ENCODE results near the gene BICDL2. TPM values are rescaled to one million over a fixed set of nuclear protein-coding genes. Genes with fewer than 3 reads are reported as not detected.
"Not testable (repeated sequence)": the region's sequence is repeated elsewhere in the genome, so short reads cannot be mapped to it uniquely, and the experiment has no call there.

The BICDL2 gene
- total and polyA plus RNA-seq, 8 donors: 48.9 to 325 (median 71.9) TPM

DNA sequence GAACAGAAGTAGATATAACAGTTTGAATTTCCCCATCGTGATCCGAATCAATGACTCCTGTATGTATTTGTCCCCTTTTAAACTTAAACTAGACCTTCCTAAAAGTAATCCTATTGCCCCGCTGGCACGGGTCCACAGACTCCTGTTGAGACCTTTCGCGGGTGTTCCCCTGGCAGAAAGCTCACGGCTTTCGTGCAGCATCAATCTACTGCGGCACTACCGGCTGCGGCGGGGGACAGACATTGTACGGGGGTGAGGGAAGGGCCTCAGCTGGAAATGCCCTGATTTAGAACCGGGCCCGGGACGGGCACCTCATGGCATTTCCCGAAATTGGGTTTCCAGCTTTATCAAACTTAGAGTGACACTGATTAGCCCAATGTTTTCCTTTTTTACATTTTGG is 43.3 kb upstream of the BICDL2 start:
- no peak for FAIRE-seq
- no peaks in the 10 kb centered on the region for H3K9me3 ChIP-seq
- TF ChIP-seq, protein P1, sequence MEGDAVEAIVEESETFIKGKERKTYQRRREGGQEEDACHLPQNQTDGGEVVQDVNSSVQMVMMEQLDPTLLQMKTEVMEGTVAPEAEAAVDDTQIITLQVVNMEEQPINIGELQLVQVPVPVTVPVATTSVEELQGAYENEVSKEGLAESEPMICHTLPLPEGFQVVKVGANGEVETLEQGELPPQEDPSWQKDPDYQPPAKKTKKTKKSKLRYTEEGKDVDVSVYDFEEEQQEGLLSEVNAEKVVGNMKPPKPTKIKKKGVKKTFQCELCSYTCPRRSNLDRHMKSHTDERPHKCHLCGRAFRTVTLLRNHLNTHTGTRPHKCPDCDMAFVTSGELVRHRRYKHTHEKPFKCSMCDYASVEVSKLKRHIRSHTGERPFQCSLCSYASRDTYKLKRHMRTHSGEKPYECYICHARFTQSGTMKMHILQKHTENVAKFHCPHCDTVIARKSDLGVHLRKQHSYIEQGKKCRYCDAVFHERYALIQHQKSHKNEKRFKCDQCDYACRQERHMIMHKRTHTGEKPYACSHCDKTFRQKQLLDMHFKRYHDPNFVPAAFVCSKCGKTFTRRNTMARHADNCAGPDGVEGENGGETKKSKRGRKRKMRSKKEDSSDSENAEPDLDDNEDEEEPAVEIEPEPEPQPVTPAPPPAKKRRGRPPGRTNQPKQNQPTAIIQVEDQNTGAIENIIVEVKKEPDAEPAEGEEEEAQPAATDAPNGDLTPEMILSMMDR (IDR thresholded peaks at IDR 0.05): no peak
- DNase-seq: peak in 1 of 6 donors; percentile 26
- H3K4me3 ChIP-seq: no peak overlapping the region
- no peak for ATAC-seq
- H3K27me3 ChIP-seq: no peaks in the 10 kb centered on the region
- no peak overlapping the region for H3K27ac ChIP-seq
- H3K4me1 ChIP-seq: no peaks in the 10 kb centered on the region
- intact Hi-C loops (cut with DNase I): no loop called here
- H3K36me3 ChIP-seq: no peaks in the 10 kb centered on the region
- 79 to 89% methylated on average over 17 of the region's 17 CpGs for WGBS, 2 donors

DNA sequence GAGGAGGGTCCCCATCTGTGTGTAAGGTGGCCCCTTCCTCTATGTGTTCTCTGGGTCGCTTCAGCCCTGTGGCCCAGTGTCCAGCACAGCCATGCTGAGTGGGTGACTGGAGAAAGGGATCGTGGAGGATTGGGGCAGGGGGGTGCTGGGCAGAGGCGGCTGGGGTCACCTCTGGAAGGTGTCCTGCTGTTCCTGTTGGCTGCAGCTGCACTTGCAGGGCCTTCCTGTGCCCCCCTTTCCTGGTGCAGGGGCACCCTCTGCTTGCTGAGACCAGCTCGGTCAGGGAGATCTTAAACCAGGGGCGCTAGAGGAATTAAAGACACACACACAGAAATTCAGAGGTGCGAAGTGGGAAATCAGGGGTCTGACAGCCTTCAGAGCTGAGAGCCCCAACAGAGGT is 39.8 kb upstream of the BICDL2 start:
- 66 to 70% methylated on average over 6 of the region's 6 CpGs for WGBS, 2 donors
- no peak for ATAC-seq
- no peak overlapping the region for H3K4me3 ChIP-seq
- H3K4me1 ChIP-seq: no peaks in the 10 kb centered on the region
- no peak for FAIRE-seq
- peak in 1 of 6 donors; percentile 13 for DNase-seq
- H3K36me3 ChIP-seq: no peaks in the 10 kb centered on the region
- TF ChIP-seq, protein P1 (IDR thresholded peaks at IDR 0.05): no peak
- no peak overlapping the region for H3K27ac ChIP-seq
- H3K9me3 ChIP-seq: no peaks in the 10 kb centered on the region
- no peaks in the 10 kb centered on the region for H3K27me3 ChIP-seq
- intact Hi-C loops (cut with DNase I): no loop called here

DNA sequence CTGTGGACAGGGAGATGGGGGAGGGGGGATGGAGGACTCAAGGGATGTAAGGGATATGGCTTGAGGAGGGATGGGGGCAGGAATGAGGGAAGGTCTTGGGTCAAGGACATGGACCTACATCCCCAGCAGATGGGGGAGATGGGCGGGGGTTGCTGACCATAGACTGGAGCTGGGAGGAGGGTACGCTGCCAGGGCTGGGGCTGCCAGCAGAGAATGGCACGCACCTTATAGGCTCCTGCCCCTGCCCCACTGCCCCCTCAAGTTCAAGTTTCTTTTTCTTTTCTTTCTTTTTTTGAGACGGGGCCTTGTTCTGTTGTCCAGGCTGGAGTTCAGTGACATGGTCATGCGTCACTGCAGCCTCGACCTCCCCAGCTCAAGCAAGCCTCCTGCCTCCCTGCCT is 39.2 kb upstream of the BICDL2 start:
- FAIRE-seq; ATAC-seq; H3K27me3 ChIP-seq; H3K4me1 ChIP-seq; H3K27ac ChIP-seq; intact Hi-C loops (cut with DNase I); H3K9me3 ChIP-seq; H3K36me3 ChIP-seq; H3K4me3 ChIP-seq: not testable (repeated sequence)
- peak in 1 of 6 donors; percentile 26 for DNase-seq
- 85 to 89% methylated on average over 6 of the region's 6 CpGs for WGBS, 2 donors

DNA sequence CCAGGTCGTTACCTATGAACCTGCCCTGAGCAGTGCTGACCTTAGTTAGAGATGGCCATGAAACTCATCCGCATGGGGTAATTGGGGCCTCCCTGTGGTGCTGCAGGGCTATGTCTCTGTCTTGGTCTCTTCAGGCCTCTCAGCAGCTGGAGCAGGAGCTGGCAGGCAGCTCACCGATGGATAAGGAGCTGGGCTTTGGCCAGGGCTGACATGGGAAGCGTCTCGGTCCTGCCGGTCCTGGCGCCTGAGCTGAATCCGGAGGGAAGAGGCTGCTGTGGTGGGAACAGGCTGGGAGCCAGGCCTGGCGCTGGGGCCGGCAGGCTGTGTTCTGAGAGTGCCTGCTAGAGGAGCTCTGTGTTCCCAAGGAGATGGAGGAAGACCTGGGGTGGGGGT is 38.8 kb upstream of the BICDL2 start:
- Histone ChIP-seq H3K4me1 (no peaks in the 10 kb centered on the region), H3K4me3 (no peak overlapping the region), H3K36me3 (no peaks in the 10 kb centered on the region), H3K27ac (no peak overlapping the region), H3K27me3 (no peaks in the 10 kb centered on the region), H3K9me3 (no peaks in the 10 kb centered on the region)
- TF ChIP-seq, protein P1 (IDR thresholded peaks at IDR 0.05): no peak
- FAIRE-seq (no peak), ATAC-seq (no peak), DNase-seq (peak in 1 of 6 donors; percentile 43)
- 60 to 65% methylated on average over 10 of the region's 10 CpGs for WGBS, 2 donors
- intact Hi-C loops (cut with DNase I): no loop called here

DNA sequence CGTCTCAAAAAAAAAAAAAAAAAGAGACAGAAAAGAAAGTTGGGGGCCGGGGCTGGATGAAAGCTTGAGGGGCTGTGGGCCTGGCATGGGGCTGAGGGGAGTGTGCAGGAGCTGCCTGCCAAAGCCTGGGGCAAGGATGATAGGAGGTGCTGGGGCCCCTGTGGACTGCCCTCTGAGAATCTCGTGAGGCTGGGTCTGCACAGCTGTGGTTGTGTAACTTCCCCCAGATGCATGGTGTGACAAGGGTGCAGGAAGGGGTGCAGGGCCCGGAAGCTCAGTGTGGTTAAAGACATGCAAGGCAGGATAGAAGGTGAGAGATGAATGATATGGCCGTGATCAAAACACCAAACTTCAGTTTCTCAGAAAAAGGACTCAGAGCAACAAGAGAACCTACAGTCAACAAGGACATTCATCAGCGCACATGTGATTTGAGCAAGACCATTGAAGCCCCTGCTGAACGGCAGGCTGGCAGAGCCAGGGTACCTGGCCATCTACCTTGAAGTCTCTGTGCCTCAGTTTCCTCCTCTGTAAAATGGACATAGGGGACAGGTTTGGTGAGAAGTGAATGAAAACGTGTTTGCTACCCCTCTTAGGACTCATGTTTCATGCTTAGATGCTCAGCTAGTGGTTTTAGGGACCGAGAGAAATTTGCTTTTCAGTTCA is 38.2 kb upstream of the BICDL2 start:
- intact Hi-C loops (cut with DNase I): no loop called here
- TF ChIP-seq, protein P1 (IDR thresholded peaks at IDR 0.05): no peak
- WGBS, 2 donors: 52 to 70% methylated on average over 8 to 9 of the region's 9 CpGs
- peak in 3 of 4 donors; percentile 9 to 27 (median 18) for ATAC-seq
- Histone ChIP-seq H3K36me3 (no peaks in the 10 kb centered on the region), H3K27me3 (no peaks in the 10 kb centered on the region), H3K4me3 (no peak overlapping the region), H3K4me1 (no peaks in the 10 kb centered on the region), H3K9me3 (no peaks in the 10 kb centered on the region), H3K27ac (no peak overlapping the region)
- no peak for FAIRE-seq
- peak in 1 of 6 donors; percentile 30 for DNase-seq
